GM21423 (cell line): ENCODE results near the gene HS3ST4.

Experiments
- ATAC-seq: cut with Tn5 transposase; IDR thresholded peaks from one replicate; pipeline ENCODE4 v1.9.1; 2021; ENCODE audit warnings: mild to moderate bottlenecking, moderate library complexity; ENCODE audit not compliant: unreplicated experiment

Gene HS3ST4

GRCh38 chr16:26161461-26162180 is 469.9 kb downstream of the HS3ST4 start:
- no peak for ATAC-seq

- no peak for ATAC-seq
Observed at GRCh38 chr16:26169473-26169872, 477.7 kb downstream of the HS3ST4 start.

DNA sequence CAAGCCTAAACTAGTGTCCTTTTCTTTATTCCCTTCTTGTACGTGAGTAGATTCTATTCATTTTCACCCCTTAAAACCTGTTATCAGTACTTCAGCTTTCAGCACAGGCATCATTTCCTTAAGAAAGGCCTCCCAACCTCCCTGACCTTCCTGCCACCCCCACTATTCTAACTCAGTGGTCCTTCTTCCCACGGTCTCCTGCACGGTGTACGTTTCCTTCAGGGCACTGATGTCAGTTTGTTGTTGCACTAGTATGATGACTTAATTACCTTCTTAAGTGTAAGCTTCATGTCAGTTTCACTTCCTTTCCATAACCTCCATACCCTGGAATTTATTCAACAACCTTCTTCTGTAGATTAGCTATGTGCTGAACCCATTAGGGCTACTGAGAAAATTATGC is 484.2 kb downstream of the HS3ST4 start:
- ATAC-seq: no peak

- no peak for ATAC-seq
Observed at GRCh38 chr16:26177438-26177837, 485.7 kb downstream of the HS3ST4 start.

DNA sequence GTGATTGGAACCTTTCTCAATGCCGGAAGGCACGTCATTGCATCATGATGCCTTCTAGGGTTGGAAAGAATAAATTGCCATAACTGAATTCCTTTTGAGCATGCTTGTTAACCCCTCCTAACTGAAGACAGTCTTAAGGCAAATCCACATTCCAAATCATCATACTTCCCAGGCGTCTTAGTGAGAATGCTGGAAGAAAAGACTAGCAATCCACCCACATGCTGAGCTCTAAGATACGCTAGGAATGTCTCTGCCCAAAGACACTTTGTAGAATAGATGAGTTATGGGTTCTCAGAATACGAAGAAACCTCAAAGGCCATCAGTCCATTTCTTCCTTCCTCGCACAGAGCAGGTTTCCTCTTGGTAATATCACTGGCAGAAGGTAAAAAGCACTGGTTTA is 486.5 kb downstream of the HS3ST4 start:
- ATAC-seq: no peak

- no peak for ATAC-seq
Observed at GRCh38 chr16:26186091-26186615, 494.4 kb downstream of the HS3ST4 start.
